Activated T-cell treated with anti-CD3 and anti-CD28 coated beads for 1 hour (primary cell): Measurements from ENCODE around the gene PHF3.
"Not testable (repeated sequence)": the region's sequence is repeated elsewhere in the genome, so short reads cannot be mapped to it uniquely, and the experiment has no call there.

Source experiments
- DNase-seq: peaks from one replicate; pipeline ENCODE4 v3.0.0-alpha.2; 2020; ENCODE audit warnings: low read depth

Gene PHF3

GRCh38 chr6:63706630-63707029 lies 71.0 kb downstream of the PHF3 start:
- no peak for DNase-seq

GRCh38 chr6:63708631-63709030 lies 73.0 kb downstream of the PHF3 start:
- DNase-seq = no peak

- DNase-seq = no peak
Observed at GRCh38 chr6:63709148-63709547, 73.5 kb downstream of the PHF3 start.

- no peak for DNase-seq
Observed at GRCh38 chr6:63713332-63713731, 77.7 kb downstream of the PHF3 start.

- DNase-seq = no peak
Observed at GRCh38 chr6:63714091-63714490, 78.5 kb downstream of the PHF3 start.

GRCh38 chr6:63716169-63716568 lies 80.6 kb downstream of the PHF3 start:
- DNase-seq = no peak

- DNase-seq = no peak
Observed at GRCh38 chr6:63721181-63721580, 85.6 kb downstream of the PHF3 start.

- DNase-seq = no peak
Observed at GRCh38 chr6:63724721-63725120, 89.1 kb downstream of the PHF3 start.

GRCh38 chr6:63730311-63730710 lies 94.7 kb downstream of the PHF3 start:
- DNase-seq = no peak

GRCh38 chr6:63731930-63732329 lies 96.3 kb downstream of the PHF3 start:
- no peak for DNase-seq

GRCh38 chr6:63732336-63732735 lies 96.7 kb downstream of the PHF3 start:
- no peak for DNase-seq

GRCh38 chr6:63734923-63735322 lies 99.3 kb downstream of the PHF3 start:
- DNase-seq = no peak

- not testable (repeated sequence) for DNase-seq
Observed at GRCh38 chr6:63738190-63738589, 102.6 kb downstream of the PHF3 start.

GRCh38 chr6:63739094-63739687 lies 103.6 kb downstream of the PHF3 start:
- DNase-seq = no peak

- no peak for DNase-seq
Observed at GRCh38 chr6:63740709-63741108, 105.1 kb downstream of the PHF3 start.

GRCh38 chr6:63742060-63742459 lies 106.5 kb downstream of the PHF3 start:
- DNase-seq = no peak

GRCh38 chr6:63743691-63744090 lies 108.1 kb downstream of the PHF3 start:
- DNase-seq = no peak

- DNase-seq = no peak
Observed at GRCh38 chr6:63744810-63745209, 109.2 kb downstream of the PHF3 start.

- no peak for DNase-seq
Observed at GRCh38 chr6:63745784-63746183, 110.2 kb downstream of the PHF3 start.

GRCh38 chr6:63750400-63750799 lies 114.8 kb downstream of the PHF3 start:
- DNase-seq = no peak

GRCh38 chr6:63757275-63757674 lies 121.7 kb downstream of the PHF3 start:
- not testable (repeated sequence) for DNase-seq

GRCh38 chr6:63757826-63758225 lies 122.2 kb downstream of the PHF3 start:
- DNase-seq = no peak

GRCh38 chr6:63759605-63760105 lies 124.1 kb downstream of the PHF3 start:
- no peak for DNase-seq

- DNase-seq = no peak
Observed at GRCh38 chr6:63760199-63760598, 124.6 kb downstream of the PHF3 start.
